GM12865 (cell line): ENCODE measurements around the gene POLE.
"Not testable (repeated sequence)": the region's sequence is repeated elsewhere in the genome, so short reads cannot be mapped to it uniquely, and the experiment has no call there.

Experiments used
- DNase-seq: peaks from one replicate; pipeline ENCODE4 v3.0.0; 2010; ENCODE audit warnings: low read depth
- H3K4me3 ChIP-seq: 2 replicates; pipeline ENCODE4 v1.5.1; 2011; ENCODE audit warnings: mild to moderate bottlenecking, low read depth, low read length, control low read depth
- TF ChIP-seq, protein P1 (sequence below): IDR thresholded peaks from 2 replicates; pipeline ENCODE4 v1.5.1; 2011; ENCODE audit warnings: low read length, control low read depth, low read depth, inconsistent platforms; ENCODE audit not compliant: insufficient read depth; ENCODE audit errors: missing control alignments

Gene POLE

DNA sequence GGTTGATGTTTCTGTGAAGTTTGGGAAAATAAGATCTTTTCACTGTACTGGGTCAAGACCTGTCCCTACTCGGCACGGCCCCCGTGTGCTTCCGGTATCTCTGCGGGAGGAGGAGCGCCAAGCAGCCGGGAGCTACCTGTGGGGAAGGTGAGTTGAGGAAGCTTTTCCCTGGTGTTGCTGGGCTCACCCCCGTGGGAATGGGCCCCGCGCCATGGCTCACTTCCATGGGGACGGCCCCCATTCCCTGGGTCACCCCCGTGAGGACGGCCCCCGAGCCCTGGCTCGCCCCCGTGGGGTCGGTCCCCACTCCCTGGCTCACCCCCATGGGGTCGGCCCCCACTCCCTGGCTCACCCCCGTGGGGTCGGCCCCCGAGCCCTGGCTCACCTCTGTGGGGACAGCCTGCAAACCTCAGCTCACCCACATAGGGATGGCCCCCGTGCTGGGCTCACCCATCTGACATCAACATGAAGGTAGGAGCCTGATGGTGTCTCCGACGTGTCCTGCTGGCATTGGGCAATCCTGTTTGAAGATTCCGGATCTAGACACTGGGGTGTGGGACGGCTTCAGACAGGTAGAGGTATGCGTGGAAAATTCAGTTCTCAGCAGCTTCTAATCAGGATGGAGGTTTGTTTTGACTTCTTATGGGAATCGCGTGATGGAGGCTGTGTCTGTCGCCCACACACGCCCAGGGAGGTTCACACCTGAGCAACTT lies 85.8 kb downstream of the POLE start:
- DNase-seq, result no peak
- H3K4me3 ChIP-seq, result no peak overlapping the region

DNA sequence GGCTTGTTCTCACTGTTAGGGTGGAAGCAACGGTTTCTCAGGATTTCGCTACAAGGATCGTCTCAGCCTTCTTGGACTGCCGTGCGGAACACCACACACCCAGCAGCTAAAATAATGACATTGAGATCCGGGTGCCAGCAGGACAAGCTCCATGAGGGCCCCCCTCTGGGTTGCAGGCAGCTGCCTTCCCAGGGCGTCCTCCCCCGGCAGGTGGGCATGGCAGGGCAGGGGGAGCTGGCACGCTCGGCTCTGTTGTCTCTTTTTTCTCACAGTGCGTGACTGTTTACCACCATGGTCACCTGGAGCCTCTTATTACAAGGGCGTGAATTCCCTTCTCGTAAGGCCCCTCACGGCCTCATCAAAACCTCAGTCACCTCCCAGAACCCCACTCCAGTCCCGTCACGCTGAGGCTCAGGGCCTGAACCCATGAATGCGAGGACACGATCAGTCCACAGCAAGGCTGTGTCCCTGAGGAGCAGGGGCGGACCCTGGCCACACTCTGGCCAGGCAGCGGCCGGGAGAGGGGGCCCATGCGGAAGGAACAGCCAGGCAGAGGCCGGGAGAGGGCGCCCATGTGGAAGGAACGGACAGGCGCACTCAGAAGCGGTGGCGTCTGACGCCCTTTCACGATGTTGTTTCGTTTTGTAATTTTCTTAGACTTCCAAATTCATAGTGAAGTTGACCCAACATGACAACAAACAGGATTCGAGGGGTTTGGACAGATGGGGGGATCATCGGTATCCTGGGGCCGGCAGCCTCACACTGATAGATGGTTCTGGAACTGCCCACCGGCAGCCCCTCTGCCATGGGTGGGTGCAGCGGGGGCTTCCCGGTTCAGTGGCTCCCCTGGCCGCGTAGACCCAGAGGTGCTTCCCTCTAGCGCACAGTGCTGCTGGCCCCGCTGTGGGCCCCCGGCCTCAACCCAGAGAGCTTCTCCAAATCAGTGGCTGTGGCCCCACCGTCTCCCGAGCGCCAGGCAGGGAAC lies 86.8 kb downstream of the POLE start:
- TF ChIP-seq, protein P1, sequence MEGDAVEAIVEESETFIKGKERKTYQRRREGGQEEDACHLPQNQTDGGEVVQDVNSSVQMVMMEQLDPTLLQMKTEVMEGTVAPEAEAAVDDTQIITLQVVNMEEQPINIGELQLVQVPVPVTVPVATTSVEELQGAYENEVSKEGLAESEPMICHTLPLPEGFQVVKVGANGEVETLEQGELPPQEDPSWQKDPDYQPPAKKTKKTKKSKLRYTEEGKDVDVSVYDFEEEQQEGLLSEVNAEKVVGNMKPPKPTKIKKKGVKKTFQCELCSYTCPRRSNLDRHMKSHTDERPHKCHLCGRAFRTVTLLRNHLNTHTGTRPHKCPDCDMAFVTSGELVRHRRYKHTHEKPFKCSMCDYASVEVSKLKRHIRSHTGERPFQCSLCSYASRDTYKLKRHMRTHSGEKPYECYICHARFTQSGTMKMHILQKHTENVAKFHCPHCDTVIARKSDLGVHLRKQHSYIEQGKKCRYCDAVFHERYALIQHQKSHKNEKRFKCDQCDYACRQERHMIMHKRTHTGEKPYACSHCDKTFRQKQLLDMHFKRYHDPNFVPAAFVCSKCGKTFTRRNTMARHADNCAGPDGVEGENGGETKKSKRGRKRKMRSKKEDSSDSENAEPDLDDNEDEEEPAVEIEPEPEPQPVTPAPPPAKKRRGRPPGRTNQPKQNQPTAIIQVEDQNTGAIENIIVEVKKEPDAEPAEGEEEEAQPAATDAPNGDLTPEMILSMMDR, result peak; percentile 59
- H3K4me3 ChIP-seq, result peak overlapping the region; percentile 44
- peak; percentile 63 for DNase-seq

More for the DNA sequence above, 85.8 kb downstream of the POLE start:
- TF ChIP-seq, protein P1, result no peak

DNA sequence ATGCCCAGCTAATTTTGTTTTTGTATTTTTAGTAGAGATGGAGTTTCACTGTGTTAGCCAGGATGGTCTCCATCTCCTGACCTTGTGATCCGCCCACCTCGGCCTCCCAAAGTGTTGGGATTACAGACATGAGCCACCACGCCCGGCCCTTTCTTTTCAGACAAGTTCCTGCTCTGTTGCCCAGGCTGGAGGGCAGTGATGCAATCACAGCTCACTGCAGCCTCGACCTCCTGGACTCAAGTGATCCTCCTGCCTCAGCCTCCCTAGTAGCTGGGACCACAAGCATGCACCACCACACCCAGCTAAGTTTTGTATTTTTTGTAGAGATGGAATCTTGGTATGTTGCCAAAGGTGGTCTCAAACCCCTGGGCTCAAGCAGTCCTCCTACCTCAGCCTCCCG lies 87.6 kb downstream of the POLE start:
- DNase-seq, H3K4me3 ChIP-seq: not testable (repeated sequence)

DNA sequence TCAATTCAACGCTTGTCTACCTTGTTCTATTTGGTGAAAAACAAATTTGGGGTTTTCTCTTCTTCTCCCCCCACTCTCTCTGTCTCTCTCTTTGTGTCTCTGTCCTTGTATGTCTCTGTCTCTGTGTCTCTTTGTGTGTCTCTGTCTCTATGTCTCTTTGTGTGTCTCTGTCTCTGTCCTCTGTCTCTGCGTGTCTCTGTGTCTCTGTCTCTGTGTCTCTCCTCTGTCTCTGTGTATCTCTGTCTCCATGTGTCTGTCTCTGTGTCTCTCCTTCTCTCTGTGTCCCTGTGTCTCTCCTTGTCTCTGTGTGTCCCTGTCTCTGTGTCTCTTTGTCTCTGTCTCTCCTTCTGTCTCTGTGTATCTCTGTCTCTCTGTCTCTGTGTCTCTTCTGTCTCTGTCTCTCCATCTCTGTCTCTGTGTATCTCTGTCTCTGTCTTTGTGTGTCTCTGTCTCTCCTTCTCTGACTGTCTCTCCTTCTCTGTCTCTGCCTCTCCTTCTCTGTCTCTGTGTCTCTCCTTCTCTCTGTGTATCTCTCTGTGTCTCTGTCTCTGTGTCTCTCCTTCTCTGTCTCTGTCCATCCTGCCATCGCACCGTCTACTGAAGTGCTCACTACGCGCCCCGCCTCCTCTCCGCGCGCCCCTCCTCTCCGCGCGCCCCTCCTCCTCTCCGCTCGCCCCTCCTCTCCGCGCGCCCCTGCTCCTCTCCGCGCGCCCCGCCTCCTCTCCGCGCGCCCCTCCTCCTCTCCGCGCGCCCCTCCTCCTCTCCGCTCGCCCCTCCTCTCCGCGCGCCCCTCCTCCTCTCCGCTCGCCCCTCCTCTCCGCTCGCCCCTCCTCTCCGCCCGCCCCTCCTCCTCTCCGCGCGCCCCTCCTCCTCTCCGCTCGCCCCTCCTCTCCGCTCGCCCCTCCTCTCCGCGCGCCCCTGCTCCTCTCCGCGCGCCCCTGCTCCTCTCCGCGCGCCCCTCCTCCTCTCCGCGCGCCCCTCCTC lies 89.5 kb downstream of the POLE start:
- peak overlapping the region; percentile 51 for H3K4me3 ChIP-seq
- TF ChIP-seq, protein P1, result no peak
- DNase-seq, result peak; percentile 80

DNA sequence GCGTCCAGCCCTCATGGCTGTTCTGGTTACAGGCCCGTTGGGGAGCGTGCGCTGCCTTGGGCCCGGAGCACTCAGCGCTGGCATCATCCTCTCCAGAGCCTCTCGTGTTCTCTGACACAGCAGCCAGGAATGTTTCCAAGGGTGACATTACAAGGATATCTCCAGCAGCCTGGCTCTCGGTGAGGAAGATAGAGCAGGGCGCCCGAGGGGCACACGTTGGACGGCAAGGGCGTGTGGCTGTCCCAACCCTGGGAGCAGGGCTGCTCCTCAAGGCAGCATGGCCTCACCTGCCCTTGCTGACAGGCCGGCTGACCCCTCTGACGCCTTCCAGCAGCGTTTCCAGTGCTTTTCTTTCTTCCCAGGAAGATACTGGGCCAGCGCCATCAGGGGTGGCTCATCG lies 91.1 kb downstream of the POLE start:
- no peak overlapping the region for H3K4me3 ChIP-seq
- DNase-seq, result no peak
- TF ChIP-seq, protein P1, result no peak

DNA sequence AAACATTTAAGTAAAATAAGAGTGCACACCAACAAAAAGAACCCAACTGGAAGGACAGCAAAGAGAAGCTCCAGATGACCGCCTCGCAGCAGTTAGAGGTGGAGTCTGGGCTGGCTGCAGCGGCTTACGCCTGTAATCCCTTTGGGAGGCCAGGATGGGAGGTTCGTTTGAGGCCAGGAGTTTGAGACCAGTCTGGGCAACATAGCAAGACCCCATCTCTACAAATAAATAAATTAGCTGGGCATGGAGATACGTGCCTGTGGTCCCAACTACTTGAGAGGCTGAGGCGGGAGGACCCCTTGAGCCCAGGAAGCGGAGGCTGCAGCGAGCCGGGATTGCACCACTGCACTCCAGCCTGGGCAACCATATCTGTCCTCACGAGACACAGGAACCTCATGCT lies 92.0 kb downstream of the POLE start:
- no peak for DNase-seq
- TF ChIP-seq, protein P1, result no peak

More for the DNA sequence above, 92.0 kb downstream of the POLE start:
- no peak overlapping the region for H3K4me3 ChIP-seq
